Activated CD4-positive, alpha-beta T cell treated with anti-CD3 and anti-CD28 coated beads for 36 hours (primary cell): ENCODE results near the gene COMT. TPM values are rescaled to one million over a fixed set of nuclear protein-coding genes. Genes with fewer than 3 reads are reported as not detected.
A peak's percentile ranks its signal among the peaks of the same experiment; 100 is the strongest.
"Not testable (repeated sequence)": the region's sequence is repeated elsewhere in the genome, so short reads cannot be mapped to it uniquely, and the experiment has no call there.

Source experiments
- ATAC-seq: fragments of 200-7000 bp; cut with Tn5 transposase; one replicate; pipeline ENCODE4 v1.10.0; 2021; ENCODE audit warnings: mild to moderate bottlenecking, moderate library complexity
- CTCF ChIA-PET: fragments of 350-600 bp; sonication (Branson Sonifier 250); formaldehyde crosslinking; loops from one replicate; lab custom pipeline; 2021; ENCODE audit warnings: antibody characterized with exemption; lab: Charles Lee
- POLR2A ChIA-PET: fragments of 350-600 bp; sonication (Branson Sonifier 250); formaldehyde crosslinking; loops from one replicate; lab custom pipeline; 2021; ENCODE audit warnings: antibody characterized with exemption, inconsistent platforms; lab: Charles Lee
- DNase-seq: peaks from one replicate; pipeline ENCODE4 v3.0.0-alpha.2; 2020
- H3K27ac Mint-ChIP-seq: one replicate; pipeline ENCODE4 v1.8.0; 2021; ENCODE audit warnings: mixed read lengths
- H3K27me3 Mint-ChIP-seq: one replicate; pipeline ENCODE4 v1.8.0; 2021; ENCODE audit warnings: mixed read lengths
- H3K36me3 Mint-ChIP-seq: one replicate; pipeline ENCODE4 v1.8.0; 2021; ENCODE audit warnings: low read depth, mixed read lengths
- H3K4me1 Mint-ChIP-seq: one replicate; pipeline ENCODE4 v1.8.0; 2021; ENCODE audit warnings: mixed read lengths
- H3K4me3 Mint-ChIP-seq: one replicate; pipeline ENCODE4 v1.8.0; 2021; ENCODE audit warnings: mild to moderate bottlenecking, moderate library complexity, mixed read lengths
- H3K9me3 Mint-ChIP-seq: one replicate; pipeline ENCODE4 v1.8.0; 2021; ENCODE audit warnings: low read depth, mixed read lengths
- intact Hi-C, 2 experiments: fragments of 100-400 bp; cut with DNase I in 1 of 2; cut with micrococcal nuclease in 1 of 2; formaldehyde crosslinking; loops; one replicate each; pipeline versions ENCODE4 v1.14.2 to v1.15.1; 2022 to 2024; cut with DNase I, micrococcal nuclease
- total RNA-seq, 2 experiments: library from RNA; stranded (reverse); gene quantifications; one replicate each; pipeline ENCODE4 v1.2.3, GENCODE V29; 2021

Gene COMT
- total RNA-seq, 2 experiments from 2014 or later: 63.5 to 78.5 TPM

DNA sequence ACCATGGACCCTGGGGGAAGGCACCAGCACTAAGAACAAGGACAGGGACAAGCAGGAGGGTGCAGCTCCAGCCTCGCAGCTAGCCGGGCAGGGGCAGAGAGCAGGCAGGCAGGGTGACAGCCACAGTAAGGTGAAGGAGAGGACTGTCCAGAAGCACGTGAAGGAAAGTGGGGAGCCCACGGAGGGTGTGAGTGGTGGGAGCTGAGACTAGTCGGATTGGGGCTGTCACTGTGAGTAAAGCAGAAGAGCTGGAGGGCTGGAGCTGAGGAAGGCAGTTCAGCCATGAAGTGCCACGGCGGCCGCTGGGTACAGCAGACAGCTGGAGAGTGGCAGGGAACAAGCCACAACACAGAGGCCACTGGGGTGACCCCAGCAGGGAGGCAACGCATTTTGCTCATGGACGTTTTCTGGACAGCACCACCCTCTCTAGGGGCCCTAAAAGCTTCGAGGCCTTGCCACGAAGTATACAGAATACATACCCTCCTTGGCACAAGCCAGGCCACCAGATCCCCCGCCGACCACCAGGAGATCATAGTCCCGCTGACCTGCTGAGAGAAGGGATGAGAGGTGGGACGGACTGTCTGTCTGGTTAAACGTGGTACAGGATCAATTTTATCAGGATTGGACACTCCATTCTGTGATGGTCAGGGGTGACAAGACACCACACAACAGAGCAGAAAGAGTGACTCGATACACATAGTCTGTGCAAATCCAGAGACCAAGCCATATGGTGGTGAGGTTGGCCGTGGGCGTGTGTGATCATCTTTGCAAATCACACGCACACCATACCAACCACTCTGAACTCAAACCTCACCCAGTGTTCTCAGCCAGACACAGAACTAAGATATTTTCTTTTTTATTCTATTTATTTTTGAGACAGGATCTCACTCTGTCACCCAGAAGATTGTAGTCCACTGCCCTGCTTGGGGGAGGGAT lies 10.8 kb upstream of the COMT start:
- no peak for ATAC-seq
- DNase-seq: peak; percentile 22
- no peaks in the 10 kb centered on the region for H3K27me3 Mint-ChIP-seq
- intact Hi-C loops: no loop called here
- ChIA-PET POLR2A (no interaction called here), CTCF (interaction anchor here (1.4 kb wide), 1 partner anchor 21 kb away, joined by 3 read pairs; no protein-coding TSS in a partner anchor)
- peaks cover 7% of the 10 kb centered on the region for H3K9me3 Mint-ChIP-seq
- H3K4me1 Mint-ChIP-seq: no peaks in the 10 kb centered on the region
- H3K4me3 Mint-ChIP-seq: no peak overlapping the region
- peaks cover 13% of the 10 kb centered on the region for H3K36me3 Mint-ChIP-seq
- no peak overlapping the region for H3K27ac Mint-ChIP-seq

DNA sequence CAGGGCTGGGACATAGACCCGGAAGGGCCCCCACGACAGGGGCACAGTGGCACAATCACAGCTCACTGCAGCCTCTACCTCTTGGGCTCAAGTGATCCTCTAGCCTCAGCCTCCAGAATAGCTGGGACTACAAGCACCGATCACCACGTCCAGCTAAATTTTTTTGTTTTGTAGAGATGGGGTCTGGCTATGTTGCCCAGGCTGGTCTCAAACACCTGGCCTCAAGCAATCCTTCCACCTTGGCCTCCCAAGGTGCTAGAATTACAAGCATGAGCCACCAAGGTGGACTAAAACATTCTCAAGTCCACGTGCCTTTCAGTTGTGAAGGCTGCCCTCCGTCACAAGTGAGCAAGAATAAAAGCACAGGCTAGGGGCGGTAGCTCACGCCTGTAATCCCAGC lies 10.1 kb upstream of the COMT start:
- Mint-ChIP-seq H3K4me1 (no peaks in the 10 kb centered on the region), H3K27ac (no peak overlapping the region), H3K4me3 (no peak overlapping the region), H3K27me3 (no peaks in the 10 kb centered on the region), H3K36me3 (peaks cover 19% of the 10 kb centered on the region), H3K9me3 (peaks cover 12% of the 10 kb centered on the region)
- ATAC-seq (no peak), DNase-seq (no peak)
- ChIA-PET POLR2A (no interaction called here), CTCF (no interaction called here)
- intact Hi-C loops: no loop called here

DNA sequence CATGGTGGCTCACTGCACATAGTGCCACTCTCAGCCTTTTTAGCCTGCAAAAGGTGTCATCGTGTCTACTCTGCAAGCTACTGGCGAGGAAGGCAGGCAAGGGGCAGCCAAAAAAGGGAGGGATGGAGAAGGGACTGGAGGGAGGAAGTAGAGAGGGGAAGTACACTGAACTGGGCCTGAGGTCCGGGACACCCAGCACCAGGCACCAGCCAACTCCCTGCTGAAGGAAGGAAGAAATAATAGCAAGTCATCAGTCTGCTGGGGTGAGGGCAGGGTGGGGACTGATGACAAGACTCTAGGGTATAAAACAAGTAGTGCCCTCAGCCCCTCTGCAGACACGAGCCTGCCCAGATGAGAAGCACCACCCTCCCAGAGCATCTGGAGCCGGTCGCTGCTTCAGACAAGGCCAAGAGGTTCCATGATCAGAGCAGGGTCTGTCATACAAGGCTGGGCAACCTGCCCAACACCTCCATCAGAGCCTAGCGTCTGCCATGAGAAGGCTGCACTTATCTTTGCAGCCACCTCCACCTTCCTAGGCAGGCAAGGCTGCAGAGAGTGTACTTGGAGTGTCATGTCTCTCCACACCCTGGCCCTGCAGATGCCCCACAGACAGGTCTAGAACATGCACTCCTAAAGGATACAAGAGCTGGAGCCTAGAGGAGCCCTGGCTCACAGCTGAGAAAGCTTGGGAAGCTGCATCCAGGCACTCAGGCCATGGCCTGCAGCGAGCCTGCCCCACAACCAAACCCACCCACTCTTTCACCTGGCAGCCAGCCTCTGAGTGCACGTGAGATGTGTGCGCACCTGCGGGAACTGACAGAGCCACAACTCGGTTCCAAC lies 9.0 kb upstream of the COMT start:
- Mint-ChIP-seq H3K27ac (no peak overlapping the region), H3K27me3 (no peaks in the 10 kb centered on the region), H3K36me3 (peaks cover 30% of the 10 kb centered on the region), H3K9me3 (peaks cover 18% of the 10 kb centered on the region), H3K4me1 (no peaks in the 10 kb centered on the region), H3K4me3 (no peak overlapping the region)
- intact Hi-C loops: no loop called here
- DNase-seq: no peak
- ATAC-seq: no peak
- ChIA-PET POLR2A (no interaction called here), CTCF (interaction anchor here (1.1 kb wide), 1 partner anchor 15 kb away, joined by 3 read pairs; no protein-coding TSS in a partner anchor)

DNA sequence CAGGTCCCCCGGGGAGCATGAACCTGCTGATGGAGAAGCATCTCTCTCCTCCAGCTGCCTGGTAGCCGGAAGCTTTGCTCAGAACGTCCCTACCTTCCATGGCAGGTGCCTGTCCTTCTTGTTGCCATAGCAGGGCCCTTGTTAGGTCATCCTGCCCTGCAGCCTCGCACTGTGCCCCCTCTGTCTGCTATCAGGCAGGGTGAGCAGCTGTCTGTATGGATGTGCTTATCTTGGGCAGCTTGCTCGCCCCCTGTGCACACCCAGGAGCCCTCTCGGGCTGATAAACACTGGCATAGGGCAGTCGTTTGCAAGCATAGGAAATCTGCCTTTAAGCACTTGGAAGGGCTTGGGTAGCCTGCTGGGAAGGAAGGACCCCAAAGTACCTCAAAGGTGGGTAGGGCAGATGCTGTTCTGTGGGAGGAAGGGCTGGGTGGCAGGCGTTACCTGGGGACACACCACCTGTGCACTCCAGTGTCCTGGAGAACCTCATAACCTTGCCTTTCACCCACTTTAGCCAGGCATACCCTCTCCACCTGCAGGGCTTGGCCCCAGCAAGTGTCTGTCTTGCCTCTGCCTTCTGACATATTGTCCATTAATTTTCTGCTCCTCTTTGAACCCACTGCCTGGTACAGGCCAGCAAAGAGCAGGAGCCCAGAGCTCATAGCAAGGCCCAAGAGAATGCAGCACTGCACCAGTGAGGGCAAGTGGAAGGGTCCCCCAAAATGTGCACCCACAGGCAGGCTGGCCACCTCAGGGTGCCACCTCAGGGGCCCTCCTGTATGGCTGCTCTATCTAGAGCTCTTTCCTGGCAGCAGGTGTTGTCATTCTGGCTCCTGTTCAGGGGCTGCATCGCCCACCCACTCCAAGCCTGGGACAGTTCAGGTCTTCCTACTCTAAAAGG lies 8.0 kb upstream of the COMT start:
- ChIA-PET CTCF (interaction anchor here (1.1 kb wide), 1 partner anchor 14 kb away, joined by 3 read pairs; no protein-coding TSS in a partner anchor), POLR2A (no interaction called here)
- intact Hi-C loops: no loop called here
- no peak for DNase-seq
- Mint-ChIP-seq H3K27ac (no peak overlapping the region), H3K9me3 (peaks cover 18% of the 10 kb centered on the region), H3K4me3 (no peak overlapping the region), H3K4me1 (no peaks in the 10 kb centered on the region), H3K27me3 (no peaks in the 10 kb centered on the region), H3K36me3 (peaks cover 36% of the 10 kb centered on the region)
- no peak for ATAC-seq

DNA sequence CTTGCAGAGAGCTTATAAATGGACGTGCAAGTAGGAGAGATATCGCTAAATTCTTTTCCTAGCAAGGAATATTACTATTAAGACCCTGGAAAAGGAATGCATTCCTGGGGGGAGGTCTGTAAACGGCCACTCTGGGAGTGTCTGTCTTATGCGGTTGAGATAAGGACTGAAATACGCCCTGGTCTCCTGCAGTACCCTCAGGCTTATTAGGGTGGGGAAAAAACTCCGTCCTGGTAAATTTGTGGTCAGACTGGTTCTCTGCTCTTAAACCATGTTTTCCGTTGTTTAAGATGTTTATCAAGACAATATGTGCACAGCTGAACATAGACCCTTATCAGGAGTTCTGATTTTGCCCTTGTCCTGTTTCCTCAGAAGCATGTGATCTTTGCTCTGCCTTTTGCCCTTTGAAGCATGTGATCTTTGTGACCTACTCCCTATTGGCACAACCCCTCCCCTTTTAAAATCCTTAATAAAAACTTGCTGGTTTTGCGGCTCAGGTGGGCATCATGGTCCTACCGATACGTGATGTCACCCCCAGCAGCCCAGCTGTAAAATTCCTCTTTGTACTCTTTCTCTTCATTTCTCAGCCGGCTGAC lies 6.4 kb upstream of the COMT start:
- DNase-seq, H3K27ac Mint-ChIP-seq, H3K27me3 Mint-ChIP-seq, ATAC-seq, H3K4me3 Mint-ChIP-seq, POLR2A ChIA-PET, H3K4me1 Mint-ChIP-seq, intact Hi-C loops, CTCF ChIA-PET: not testable (repeated sequence)
- H3K36me3 Mint-ChIP-seq: peaks cover 35% of the 10 kb centered on the region
- peaks cover 18% of the 10 kb centered on the region for H3K9me3 Mint-ChIP-seq

DNA sequence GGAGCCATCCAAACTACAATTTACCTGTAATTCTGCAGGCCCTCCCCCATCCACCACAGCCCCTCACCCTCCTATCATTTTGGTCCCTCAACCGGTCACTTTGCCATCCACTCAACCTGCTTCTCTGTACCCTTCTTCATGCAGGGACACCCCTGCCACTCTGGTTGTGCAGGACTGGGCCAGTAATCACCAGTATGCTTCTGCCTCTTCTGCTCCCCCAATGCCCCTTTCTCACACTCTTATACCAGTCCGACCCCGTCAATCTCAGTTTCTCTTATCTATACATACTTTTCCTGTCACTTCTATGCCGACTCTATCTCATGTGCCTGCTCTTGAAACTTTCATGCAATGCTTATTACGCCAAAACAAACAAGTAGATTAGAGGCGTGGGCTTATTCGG lies 5.1 kb upstream of the COMT start:
- CTCF ChIA-PET: no interaction called here

DNA sequence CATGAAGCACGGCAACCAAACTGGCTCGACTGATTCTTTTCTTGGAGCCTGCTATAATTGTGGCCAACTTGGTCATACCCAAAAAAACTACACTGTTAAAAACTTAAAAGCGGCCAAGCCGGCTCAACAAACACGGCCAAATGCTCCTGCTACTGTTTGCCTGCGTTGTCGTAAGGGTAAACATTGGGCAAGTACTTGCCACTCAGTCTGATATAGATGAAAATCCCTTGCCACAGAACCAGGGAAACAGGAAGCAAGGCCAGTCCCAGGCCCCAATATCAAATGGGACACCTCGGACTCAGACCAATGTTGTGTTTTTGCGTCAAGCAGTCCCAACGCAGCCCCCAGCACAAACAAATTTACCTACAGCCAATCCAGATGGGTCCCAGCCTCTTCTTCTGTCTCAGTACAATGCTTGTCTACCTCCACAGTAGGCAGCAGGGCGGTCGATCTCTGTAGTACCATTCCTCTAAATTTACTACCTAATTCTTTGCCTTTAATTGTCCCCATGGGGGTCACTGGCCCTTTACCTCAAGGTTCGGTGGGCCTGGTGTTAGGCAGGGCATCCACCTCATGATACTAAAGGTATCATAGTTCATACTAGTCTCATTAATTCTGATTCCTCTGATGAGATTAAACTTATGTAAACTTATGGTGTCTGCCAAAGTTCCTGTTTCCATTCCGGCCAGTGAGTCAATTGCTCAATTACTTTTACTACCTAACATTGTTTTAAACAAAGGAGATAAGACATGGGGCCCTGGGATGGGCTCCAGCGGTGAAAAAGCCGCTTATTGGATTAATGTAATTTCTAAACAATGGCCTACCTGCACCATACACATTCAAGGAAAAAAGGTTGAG lies 3.7 kb upstream of the COMT start:
- Mint-ChIP-seq H3K9me3 (peaks cover 18% of the 10 kb centered on the region), H3K36me3 (peaks cover 40% of the 10 kb centered on the region)
- CTCF ChIA-PET: interaction anchor here (0.9 kb wide), 1 partner anchor 10 kb away, joined by 3 read pairs; no protein-coding TSS in a partner anchor

More for the DNA sequence above, 5.1 kb upstream of the COMT start:
- POLR2A ChIA-PET: no interaction called here
- Mint-ChIP-seq H3K4me3 (no peak overlapping the region), H3K27me3 (no peaks in the 10 kb centered on the region), H3K4me1 (peaks cover 8% of the 10 kb centered on the region), H3K36me3 (peaks cover 32% of the 10 kb centered on the region), H3K9me3 (peaks cover 18% of the 10 kb centered on the region), H3K27ac (no peak overlapping the region)
- intact Hi-C loops: no loop called here
- no peak for ATAC-seq
- no peak for DNase-seq

DNA sequence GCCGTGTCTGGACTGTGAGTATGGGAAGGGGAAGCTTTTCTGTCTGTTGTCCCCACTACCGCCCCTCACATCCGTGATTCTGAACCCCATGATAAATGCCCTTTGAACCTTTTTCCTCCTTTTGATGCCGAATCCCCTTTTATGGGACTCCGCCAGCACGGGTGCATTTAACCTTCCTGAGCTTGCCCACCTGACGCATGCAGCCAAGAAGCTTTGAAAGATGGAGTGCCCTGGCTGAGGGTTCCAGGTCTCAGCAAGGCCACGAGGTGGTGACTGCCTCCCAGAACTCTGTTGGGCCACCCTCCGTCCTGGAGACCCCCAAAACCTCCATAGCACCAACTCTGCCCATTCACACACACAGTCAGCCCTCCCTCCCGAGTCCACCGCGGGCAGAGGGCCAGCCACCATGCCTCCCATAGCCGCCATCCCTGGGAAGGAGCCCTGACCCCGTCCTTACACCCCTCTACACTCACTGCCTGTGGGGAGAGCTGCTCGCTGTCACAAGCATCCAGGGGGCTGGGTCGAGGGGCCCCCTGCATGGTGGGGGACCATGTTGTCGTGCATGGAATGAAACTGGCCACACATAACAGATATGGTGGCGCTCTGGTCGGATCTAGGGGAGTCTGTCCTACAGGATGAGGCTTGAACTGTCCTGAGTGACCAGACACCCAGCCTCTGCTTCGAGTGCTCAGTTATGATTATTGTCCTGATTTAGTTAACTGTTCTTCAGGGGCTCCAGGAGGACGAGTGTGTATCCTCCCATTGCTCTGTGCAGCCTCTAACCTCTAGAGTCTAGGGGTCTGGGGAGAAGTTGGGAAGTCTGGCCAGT lies 822 bp upstream of the COMT start:
- Mint-ChIP-seq H3K4me1 (peaks cover 25% of the 10 kb centered on the region), H3K27me3 (no peaks in the 10 kb centered on the region), H3K27ac (peak overlapping the region; percentile 88), H3K4me3 (peak overlapping the region; percentile 98), H3K36me3 (peaks cover 40% of the 10 kb centered on the region), H3K9me3 (peaks cover 12% of the 10 kb centered on the region)
- DNase-seq: no peak
- intact Hi-C loops: loop anchor here (1.0 to 5.0 kb wide), 6 partner anchors 48 to 763 kb away; partner anchors contain the start of genes GNB1L (in 1 of the 2), RTL10 (in 1 of the 2), SLC25A1 (in 1 of the 2) and TANGO2 (in 1 of the 2)
- CTCF ChIA-PET: interaction anchor here (0.6 to 0.8 kb wide), 3 partner anchors 55 to 714 kb away, joined by 3 read pairs; no protein-coding TSS in a partner anchor
- POLR2A ChIA-PET: no interaction called here
- ATAC-seq: no peak

More for the DNA sequence above, 3.7 kb upstream of the COMT start:
- no peak for DNase-seq
- no peak overlapping the region for H3K4me3 Mint-ChIP-seq
- POLR2A ChIA-PET: no interaction called here
- H3K27ac Mint-ChIP-seq: no peak overlapping the region
- H3K4me1 Mint-ChIP-seq: peaks cover 11% of the 10 kb centered on the region
- no peaks in the 10 kb centered on the region for H3K27me3 Mint-ChIP-seq
- intact Hi-C loops: no loop called here
- no peak for ATAC-seq
